Caki2 (cell line): ENCODE data around the gene USP15. TPM values are rescaled to one million over a fixed set of nuclear protein-coding genes. Genes with fewer than 3 reads are reported as not detected.
"Not testable (repeated sequence)": the region's sequence is repeated elsewhere in the genome, so short reads cannot be mapped to it uniquely, and the experiment has no call there.

Experiments
- DNase-seq: peaks from one replicate; pipeline ENCODE4 v3.0.0-alpha.2; 2015; ENCODE audit warnings: low read depth
- in situ Hi-C: cut with HindIII; loops from 2 replicates; pipeline ENCODE4 v1.10.0; 2016; ENCODE audit warnings: low sequenced_read_pairs, low pct_unique_long_range_greater_than_20kb, mixed read lengths
- total RNA-seq: library from RNA; depleted of rRNA; stranded (reverse); fragments of >200 nt; shearing (Covaris generic); gene quantifications from 2 replicates; pipeline ENCODE4 v1.2.3, GENCODE V29; 2014; ENCODE audit warnings: low replicate concordance

USP15 gene
- total RNA-seq, 1 experiment from 2014 or later, result 13.1 TPM

DNA sequence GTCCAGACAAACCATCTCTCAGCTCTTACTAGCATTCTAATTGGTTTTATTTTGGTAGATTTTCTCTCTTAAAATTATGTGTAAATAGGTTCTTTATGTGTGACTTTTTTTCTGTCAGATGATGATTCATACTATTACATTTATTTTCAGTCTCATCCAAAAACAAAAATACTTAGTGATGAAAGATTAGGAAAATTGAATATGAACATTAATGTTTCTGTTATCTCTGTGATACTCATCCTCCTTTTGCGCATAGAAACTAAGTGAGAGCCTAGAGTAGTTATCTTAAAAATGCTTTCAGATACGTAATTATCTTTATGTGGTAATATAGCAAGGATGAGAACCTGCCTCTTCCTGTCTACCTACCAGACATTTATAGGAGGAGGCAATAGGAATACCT is 122.3 kb downstream of the USP15 start:
- DNase-seq, result no peak
- in situ Hi-C loops, result no loop called here

DNA sequence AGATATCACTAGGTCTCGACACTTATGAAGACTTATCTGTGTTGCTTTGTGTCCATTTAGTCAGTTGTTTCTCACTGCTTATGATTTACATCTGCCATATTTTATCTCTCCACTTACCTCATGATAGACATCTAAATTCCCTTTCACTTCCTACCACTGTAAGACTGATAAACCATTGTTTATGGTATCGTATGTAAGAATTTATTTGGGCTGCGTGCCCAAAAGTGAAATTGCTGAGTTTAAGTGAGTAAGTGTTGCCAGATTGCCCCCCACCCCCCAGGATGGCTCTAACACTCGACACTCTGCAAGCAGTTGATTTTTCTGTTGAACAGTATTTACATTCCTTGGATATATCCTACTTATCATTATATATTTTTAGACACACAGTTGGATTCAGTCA is 136.5 kb downstream of the USP15 start:
- DNase-seq, result no peak
- in situ Hi-C loops, result no loop called here

DNA sequence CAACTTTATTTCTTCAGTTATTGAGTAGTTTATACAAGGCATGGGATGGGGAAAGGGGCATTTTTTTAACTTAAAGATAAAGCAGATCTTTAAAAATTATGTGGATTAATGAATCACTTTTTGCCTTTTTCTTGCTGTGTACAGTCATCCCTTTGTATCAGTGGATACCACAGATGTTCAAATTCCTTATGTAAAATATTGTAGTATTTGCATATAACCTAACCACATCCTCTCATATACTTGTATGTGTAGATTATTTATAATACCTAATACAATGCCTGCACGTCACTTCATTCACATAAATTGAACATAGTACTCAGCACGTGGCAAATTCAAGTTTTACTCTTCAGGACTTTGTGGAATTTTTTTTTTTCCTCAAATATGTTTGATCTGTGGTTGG is 139.9 kb downstream of the USP15 start:
- in situ Hi-C loops, result no loop called here
- no peak for DNase-seq

DNA sequence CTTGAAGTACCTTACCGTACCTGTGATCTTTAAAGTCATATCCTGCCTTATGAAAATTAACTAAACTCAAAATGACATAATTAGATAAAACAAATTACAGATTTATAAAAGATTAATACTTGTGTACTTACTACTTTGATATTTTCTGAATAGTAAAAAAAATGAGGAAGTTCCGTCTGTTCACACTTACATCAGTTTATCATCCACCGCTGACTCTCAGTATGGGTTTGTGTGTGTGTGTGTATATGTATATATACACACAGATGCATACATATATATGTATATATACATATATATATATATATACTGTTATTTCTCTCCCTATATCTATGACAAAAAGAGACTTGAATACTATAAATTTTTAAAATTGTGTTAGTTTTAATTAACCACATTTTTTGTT is 141.4 kb downstream of the USP15 start:
- no peak for DNase-seq
- in situ Hi-C loops, result no loop called here

DNA sequence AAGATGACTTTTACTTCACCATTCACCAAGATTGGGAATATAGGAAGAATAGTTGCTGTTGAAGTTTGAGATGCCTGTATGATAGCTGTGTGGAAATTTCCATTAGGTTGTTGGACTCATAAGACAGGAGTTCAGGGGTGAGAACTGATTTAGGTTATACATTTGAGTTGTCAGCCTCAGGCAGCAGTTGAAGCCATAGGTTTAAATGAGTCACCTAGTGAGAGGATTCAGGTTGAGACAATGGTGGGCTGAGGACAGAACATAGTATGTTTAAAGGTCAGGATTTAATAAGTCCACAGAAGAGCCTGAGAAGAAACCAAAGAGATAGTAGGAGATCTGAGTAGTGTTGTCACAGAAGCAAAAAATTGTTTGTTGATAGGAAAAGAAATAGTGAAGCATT is 142.8 kb downstream of the USP15 start:
- in situ Hi-C loops, result no loop called here
- no peak for DNase-seq

DNA sequence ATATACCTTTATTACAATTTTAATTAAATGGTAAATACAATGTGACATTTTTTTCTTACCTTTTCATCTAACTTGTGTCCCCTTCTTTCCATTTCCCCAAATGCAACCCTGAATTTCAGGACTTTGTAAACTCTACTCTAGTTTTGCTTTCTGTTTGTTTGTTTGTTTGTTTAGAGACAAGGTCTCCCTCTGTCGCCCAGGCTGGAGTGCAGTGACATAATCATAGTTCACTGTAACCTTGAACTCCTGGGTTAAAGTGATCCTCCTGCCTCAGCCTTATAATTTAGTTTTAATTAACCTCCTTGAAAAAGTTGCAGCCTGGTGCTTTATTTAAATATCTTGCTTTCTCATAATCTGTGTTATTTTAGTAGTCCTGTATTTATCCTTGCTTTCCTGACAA is 147.4 kb downstream of the USP15 start:
- in situ Hi-C loops, result no loop called here

DNA sequence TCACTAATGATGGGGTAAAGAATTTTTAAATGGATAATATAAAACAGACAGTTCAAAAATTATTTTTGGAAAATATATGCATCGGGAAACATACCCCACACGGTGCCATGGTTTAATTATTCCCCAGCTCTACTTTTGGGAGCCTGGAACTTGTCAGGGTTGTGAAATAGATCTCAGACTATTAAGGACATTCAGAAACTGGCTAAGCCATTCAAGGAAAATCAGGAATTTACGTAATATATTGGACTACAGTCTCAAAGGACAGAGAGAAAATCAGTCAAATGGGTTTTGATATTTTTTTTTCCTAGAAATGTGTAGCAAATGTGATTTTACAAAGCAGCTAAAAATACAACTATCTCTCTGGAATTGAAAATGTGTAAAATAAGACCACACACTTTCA is 148.9 kb downstream of the USP15 start:
- DNase-seq, result no peak
- in situ Hi-C loops, result no loop called here

More for the DNA sequence above, 147.4 kb downstream of the USP15 start:
- no peak for DNase-seq

DNA sequence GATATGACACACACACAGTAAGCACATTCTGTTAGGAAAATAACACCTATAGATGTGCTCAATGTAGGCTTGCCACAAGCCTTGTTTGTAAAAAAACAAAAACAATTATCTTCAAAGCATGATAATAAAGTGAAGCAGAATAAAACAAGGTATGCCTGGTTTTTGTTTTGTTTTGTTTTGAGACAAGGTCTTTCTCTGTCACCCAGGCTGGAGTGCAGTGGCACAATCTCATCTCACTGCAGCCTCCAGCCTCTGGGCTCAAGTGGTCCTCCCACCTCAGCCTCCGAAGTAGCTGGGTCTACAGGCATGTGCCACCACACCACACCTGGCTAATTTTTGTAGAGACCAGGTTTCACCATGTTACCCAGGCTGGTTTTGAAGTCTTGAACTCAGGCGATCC is 154.0 kb downstream of the USP15 start:
- in situ Hi-C loops, result no loop called here

DNA sequence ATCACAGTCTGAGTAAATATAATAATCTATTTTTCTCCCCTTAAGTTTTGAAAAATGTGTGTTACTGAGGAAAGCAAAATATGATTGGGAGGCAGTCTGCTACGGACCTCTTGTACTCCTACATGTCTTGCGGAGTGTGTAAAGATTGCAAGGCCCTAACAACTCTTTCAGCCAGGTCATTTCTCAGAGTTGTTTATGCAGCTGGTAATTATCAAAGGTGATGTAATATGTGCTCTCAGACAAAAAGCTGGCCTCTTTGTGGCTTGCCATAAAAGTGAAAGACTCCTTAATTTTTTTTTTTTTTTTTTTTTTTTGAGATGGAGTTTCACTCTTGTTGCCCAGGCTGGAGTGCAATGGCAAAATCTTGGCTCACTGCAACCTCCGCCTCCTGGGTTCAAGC is 165.9 kb downstream of the USP15 start:
- in situ Hi-C loops, result loop anchor here (25.0 kb wide), 1 partner anchor 361 kb away; no protein-coding TSS in a partner anchor
- no peak for DNase-seq

More for the DNA sequence above, 154.0 kb downstream of the USP15 start:
- DNase-seq, result no peak

DNA sequence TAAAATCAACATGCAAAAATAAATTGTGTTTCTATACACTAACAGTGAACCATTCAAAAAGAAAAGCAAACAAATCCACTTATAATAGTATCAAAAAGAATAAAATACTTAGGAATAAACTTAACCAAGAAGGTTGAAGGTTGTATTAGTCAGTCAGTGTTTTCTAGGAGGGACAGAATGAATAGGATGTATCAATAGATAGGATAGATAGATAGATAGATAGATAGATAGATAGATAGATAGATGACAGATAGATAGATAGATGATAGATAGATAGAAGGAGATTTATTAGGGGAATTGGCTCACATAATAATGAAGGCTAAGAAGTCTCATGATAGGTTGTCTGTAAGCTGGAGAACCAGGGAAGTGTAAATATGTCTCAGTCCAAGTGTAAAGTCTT is 169.3 kb downstream of the USP15 start:
- no peak for DNase-seq
- in situ Hi-C loops, result loop anchor here (25.0 kb wide), 1 partner anchor 358 kb away; no protein-coding TSS in a partner anchor

DNA sequence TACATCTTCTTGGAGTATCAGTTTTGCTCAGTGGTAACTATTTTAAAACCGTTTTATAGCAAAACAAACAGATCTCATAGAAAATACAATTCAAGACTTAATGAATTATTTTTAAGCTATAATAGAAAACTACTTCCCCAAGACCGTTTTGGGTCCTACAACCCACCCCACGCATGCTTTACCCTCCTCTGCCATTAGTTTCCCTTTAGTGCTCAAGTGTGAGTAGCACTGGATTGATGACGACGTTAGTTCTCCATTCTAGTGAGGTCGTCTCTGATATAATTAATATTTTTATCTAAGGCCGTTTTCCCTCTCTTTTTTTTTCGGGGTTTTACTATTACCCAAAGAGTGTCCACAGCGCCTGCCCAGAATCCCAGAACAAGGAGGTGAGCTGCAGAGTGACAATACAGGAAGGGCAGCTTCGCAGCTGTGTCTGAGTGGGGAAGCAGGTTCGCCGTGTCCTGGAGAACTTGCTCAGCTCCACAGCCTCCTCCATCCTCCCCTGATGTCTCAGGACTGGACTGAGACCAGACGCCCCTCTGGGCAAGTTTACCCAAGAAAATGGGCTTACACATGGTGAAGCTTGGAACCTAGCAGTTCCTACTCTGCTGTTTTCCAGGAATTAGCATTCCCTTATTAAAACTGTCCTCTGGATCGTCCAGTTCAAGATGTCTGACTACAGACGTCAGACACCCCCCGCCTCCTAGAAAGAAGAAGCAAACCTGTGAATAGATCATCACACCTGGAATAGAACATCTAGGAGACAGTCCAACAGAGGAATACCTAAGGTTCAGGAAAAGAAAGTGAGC is 174.5 kb downstream of the USP15 start:
- DNase-seq, result no peak
- in situ Hi-C loops, result loop anchor here (25.0 kb wide), 1 partner anchor 353 kb away; no protein-coding TSS in a partner anchor

DNA sequence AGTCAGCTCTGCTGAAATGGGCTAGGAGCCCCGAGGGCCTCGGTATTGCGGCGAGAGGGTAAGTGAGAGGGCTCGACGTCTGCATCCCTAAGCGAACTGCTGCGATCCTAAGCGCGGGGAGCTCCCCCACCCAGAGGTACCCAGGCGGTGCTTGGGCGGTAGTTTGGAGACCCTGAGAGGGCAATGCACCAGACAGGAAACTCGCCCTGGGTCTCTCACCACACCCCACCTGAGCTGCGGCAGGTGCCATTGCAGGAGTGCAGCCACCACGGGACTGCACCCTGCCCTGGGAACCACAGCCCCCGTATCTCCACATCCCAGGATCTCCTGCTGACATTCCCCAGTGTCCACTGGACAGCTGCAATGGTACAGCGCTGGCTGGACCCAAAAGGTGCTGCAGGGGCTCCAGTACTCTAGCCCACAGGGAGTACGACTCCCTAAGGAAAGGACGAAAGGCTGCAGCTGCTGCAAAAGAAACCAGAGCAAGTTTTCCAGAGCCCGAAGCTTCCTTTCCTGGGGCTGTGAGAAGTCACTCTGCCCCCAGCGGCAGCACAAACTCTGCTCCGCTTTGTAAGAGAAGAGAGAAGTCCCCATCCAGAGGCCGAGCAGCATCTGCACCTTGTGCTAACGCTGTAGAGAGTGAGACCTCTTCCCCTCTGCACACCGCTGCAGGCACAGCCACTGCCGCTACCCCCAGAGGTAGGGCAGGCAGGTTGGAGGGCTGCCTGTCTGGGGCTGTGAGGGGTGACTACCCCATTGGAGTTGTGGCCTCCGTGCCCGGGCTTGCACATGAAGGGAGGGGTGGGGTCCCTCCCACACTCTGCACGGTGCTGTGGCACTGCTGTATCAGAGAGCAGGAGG is 175.3 kb downstream of the USP15 start:
- DNase-seq, result peak; percentile 21
- in situ Hi-C loops, result loop anchor here (25.0 kb wide), 1 partner anchor 352 kb away; no protein-coding TSS in a partner anchor

DNA sequence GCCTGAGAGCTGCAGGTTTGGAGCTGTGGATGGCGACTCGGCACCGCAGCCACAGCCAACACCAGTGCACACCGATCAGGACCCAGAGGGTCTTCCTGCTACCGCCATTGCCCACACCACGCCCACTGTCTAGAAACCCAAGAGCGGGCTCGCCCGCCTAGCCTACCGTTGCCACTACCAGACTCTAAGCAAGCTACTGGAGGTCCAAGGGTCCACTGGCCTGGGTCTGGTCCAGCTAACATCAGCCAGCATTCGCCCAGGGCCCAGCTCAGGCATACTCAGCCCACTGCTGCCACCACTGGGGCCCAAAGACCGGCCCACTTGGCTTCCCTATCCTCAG is 175.9 kb downstream of the USP15 start:
- in situ Hi-C loops, result loop anchor here (25.0 kb wide), 1 partner anchor 351 kb away; no protein-coding TSS in a partner anchor
- DNase-seq, result no peak

DNA sequence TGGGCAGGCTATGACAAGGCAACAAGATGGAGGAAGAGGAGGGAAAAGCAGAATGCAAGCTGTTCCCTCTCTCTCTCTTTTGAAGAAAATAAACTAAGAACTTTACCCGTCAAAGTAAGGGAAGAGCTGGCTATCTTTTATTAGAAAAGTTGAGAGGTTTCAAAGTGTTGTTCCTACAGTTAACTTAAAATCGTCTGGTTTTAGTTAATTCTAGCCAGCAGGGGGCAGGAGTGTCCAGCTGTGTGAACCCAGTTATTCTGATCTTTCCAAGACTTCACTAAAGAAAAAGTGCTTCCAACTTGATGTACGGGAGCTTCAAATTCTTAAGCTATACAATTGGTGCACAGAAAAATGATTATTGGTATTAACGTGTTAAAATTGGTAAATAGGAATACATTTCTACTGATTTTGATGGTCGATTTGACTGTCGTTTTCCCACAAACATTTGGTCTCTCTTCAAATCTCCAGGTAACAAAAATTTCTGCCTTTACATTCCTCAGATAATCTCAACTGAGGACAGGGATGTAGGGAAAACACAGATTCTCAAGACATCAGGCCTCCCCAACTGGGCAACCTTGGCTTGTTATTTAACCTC is 178.0 kb downstream of the USP15 start:
- DNase-seq, result peak; percentile 55
- in situ Hi-C loops, result loop anchor here (25.0 kb wide), 1 partner anchor 349 kb away; no protein-coding TSS in a partner anchor

DNA sequence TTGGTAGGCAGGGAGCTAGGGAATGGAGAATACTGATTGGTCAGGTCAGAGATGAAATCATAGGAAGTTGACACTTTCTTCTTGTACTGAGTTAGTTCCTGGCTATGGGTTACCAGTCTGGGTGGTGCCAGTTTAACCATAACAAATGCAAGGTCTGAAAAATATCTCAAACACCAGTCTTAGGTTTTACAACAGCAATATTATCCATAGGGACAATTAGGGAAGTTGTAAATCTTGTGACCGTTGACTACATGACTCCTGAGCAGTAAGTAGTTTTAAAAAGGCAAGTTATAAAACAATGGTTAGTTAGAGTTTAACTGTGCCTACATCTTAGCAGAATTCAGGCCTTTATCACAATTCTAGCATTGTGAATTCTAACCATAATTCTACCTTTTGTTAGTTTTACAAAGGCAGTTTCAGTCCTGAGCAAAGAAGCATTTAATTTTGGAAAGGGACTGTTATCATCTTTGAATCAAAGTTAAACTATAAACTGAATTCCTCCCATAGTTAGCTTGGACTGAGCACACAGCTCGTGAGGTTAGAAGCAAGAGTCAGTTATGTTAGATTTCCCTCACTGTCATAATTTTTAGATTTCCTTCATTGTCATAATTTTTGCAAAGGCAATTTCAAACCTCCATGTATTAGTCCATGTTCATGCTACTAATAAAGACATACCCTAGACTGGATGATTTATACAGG is 186.7 kb downstream of the USP15 start:
- DNase-seq, result no peak
- in situ Hi-C loops, result loop anchor here (25.0 kb wide), 1 partner anchor 340 kb away; no protein-coding TSS in a partner anchor

DNA sequence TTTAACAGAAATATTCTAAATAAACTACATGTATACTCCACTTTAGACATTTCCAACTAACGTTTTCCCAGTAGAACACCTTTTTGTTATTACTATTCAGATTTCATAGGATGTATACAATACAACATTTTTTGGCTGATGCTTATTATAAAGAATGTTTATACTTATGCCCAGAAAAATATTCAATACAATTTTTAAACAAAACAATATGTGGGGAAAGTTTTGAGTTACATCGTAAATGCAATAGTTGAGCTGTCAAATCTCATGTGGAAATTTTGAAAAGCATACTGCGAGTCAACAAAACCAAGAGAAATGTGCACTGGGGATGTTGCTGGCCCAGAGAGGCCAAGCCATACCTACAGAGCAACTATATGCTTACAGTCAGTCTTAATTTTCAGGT is 188.2 kb downstream of the USP15 start:
- no peak for DNase-seq
- in situ Hi-C loops, result loop anchor here (25.0 kb wide), 1 partner anchor 339 kb away; no protein-coding TSS in a partner anchor

DNA sequence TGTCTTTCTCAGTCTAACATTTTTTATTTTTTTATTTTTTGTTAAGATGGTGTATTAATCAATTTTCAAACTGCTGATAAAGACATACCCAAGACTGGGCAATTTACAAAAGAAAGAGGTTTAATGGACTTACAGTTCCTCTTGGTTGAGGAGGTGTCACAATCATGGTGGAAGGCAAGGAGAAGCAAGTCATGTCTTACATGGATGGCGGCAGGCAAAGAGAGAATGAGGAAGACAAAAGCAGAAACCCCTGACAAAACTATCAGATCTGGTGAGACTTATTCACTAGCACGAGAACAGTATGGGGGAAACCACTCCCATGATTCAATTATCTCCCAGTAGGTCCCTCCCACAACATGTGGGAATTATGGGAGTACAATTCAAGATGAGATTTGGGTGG is 195.2 kb downstream of the USP15 start:
- in situ Hi-C loops, DNase-seq: not testable (repeated sequence)

DNA sequence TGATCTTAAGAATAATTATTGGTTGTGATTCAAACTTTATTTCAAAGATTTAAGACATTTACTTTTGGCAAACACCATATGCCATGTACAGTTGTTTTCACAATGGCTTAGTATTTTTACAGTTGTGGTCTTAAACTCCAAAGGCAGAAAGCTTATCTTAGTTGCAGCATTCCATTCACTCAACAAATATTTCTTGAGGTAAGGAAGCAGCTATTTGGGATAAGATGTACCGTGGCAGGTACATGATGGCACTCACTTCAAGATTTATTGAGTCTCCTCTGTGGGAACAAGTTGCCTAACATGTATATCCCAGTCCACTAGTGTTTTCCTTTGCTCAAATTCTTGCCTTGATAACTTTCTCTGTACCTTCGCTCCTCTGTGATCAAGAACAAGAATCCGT is 198.4 kb downstream of the USP15 start:
- in situ Hi-C loops, result no loop called here

More for the DNA sequence above, 198.4 kb downstream of the USP15 start:
- DNase-seq, result no peak
